Stimulated activated CD8-positive, alpha-beta memory T cell treated with anti-CD3 and anti-CD28 coated beads, Interleukin-7, amount 100 ng/mL, for 1 hour (primary cell): Measurements from ENCODE around the gene TMEM237.

Experiments used
- DNase-seq, 2 donors: peaks; one replicate each; pipeline ENCODE4 v3.0.0-alpha.2; 2020; ENCODE audit warnings: low read depth in 2 of 2

TMEM237 gene

DNA sequence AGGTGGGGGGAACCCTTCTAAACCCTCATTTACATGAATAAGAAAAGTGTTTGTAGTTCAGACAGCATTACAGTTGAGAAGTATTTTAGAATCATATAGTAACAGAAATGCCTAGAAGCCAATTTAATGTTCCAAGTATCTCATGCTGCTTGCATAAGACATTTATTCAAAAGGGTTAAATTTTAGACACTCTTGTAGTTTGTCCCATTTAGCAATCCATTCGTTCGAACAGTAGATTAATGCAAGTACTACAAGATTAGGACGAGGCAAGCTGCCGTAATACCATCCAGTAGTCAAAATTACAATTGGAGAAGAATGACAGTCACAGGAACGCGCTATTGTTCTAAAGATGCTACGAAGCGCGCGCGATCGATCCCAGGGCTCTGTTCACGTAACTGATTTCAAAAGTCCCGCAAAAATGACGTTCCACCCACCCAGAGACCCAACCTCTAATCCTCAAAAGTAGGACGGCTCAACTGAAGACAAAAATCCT, 1.2 kb downstream of the TMEM237 start:
- DNase-seq = no peak

DNA sequence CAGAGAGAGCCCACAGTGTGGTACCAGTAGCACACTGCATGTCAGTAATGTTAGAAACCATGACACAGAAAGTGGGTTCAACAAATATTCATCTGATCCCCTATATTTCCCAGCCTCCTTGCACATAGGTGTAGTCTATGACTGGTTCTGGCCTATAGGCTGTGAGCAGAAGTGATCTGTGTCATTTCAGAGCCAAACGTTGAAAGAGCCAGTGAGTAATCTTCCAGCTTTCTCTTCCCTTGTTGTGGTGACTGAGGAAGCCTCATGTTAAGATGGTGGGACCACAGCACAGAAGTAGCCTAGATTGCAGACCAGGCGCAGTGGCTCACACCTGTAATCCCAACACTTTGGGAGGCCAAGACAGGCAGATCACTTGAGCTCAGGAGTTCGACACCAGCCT, 4.1 kb downstream of the TMEM237 start:
- DNase-seq = no peak

DNA sequence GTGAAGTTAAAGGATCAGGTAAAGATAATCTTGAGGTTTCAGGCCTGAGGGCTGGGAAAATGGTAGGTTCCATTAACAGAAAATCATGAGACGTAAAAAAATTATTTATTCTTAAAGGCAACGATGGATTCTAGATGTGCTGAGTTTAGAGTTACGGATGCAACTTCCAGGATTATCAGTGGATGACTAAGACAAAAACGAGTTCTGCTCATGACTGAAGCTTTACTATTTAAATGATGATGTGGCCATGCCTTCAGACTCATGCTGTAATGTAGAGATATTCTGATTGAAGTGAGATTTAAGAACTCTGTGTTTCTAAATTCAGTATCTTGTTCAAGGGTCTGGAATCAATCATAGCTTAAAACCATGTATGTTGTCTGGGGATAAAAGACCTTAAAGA, 5.0 kb downstream of the TMEM237 start:
- no peak for DNase-seq

DNA sequence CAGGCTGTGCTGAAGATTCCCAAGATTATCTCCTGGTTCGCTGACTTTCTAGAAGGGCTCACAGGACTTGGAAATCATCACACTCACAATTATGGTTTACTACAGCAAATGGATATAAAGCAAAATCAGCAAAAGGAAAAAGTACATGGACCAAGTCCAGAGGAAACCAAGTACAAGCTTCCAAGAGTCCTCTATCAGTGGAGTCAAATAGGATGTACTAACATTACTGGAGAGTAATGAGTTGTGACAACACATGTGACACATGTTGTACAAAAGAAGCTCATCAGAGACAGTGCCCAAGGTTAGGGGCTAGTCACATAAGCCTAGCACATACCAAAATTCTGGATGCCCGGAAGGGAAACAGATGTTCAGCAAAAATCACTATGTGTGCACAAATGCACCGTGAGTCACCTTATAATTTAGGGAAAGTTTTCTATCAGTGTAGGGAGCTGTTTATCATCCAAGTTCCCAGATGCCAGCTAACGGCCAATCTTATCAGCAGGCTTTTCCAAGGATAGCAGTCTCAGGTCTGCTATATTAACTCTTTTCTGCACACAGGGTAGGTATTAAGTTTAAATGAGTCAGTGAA, 9.5 kb downstream of the TMEM237 start:
- no peak for DNase-seq

DNA sequence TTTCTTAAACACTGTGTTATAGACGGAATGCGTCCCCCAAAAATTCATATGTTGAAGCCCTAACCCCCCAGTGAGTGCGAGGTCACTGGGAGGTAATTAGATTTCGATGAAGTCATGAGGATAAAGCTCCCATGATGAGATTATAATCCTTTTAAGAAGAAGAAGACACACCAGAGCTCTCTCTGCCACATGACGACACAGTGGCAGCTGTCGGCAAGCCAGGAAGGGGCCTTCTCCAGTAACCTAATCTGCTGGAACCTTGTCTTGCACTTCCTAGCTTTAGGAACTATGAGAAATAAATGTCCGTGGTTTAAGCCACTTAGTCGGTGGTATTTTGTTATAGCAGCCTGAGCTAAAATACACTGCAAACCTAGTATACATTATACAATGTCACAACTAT, 12.3 kb downstream of the TMEM237 start:
- no peak for DNase-seq

DNA sequence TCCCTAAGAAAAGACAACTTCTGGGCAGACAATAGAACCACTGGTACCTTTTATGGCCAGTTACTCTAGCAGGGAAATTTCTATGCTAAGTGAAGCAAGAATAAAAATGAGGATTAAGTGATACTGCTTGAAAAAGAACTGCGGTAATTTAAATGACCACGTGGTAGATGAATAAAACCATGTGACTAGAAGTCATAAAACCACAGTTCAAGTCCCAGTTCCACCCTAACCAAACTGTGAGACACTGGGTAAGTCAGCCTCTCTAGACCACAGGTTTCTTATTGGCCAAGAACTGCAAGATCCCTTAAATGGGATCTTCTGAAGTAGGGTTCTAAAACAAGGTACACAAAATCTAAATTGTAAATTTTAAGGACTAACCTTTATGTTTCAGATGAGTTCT, 12.7 kb downstream of the TMEM237 start:
- no peak for DNase-seq

DNA sequence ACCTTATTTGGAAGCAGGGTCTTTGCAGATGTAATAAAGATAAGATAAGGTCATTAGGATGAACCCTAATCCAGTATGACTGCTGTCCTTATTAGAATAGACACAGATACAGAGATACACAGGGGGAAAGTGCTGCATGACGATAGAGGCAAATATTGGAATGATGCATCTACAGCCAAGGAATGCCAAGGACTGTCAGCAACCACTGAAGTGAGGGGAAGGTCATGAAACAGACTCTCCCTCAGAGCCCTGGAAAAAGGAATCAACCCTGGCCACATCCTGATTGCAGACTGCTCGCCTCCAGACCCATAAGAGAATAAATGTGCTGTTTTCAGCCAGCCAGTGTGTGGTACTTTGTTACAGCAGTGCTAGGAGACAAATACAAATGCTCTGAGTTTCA, 14.8 kb downstream of the TMEM237 start:
- DNase-seq = no peak

DNA sequence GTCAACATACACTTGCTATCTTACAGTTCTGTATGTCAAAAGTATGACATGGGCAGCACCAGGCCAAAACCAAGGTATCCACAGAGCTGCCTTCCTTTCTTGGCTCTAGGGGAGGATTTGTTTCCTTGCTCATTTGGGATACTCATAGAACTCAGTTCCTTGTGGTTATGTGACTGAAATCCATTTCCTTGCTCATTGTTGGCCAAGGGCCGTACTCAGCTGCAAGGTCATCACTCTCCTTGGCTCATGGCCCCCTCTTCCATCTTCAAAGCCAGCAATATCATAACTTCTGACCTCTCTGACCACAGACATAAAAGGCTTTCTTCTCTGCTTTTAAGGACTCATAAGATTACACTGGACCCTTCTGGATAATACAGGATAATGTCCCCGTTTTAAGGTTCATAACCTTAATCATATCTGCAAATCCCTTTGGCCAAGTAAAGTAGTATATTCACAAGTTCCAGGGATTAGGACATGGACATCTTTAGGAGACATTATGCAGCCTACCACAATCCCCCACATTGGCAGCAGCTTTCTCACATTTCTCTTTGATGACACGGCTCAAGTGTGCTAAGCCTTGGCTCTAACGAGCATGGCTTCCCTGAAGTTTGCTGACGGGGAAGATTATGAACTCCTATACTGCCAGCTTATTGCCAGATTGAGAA, 20.9 kb downstream of the TMEM237 start:
- DNase-seq = no peak

DNA sequence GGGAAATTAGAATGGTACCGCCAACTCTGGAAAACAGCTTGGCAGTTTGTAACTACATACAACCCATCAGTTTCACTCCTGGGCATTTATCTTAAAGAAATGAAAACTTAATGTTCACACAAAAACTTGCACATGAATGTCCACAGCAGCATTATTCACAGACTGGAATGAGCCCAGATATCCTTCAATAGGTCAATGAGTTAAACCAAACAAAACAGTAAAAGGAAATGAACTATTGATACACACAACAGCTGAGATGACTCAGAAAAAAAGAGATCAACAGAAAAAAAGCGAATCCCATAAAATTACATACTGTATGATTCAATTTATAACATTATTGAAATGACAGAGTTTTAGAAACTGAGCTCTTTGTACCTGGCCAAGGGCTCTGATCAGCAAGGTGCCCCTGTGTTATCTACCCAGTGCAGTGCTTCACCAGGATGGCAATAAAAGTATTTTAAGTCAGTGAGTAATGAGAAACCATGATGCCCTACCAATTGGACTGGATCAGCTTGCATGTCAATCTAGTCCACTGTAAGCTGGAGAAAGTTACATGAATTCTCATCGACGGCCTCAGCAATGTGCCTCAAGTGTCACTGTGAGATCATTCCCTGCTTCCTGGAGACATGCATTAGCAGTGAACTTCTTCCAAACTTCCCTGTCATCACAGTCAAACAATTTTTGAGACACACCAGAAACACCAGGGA, 21.9 kb downstream of the TMEM237 start:
- DNase-seq = no peak

DNA sequence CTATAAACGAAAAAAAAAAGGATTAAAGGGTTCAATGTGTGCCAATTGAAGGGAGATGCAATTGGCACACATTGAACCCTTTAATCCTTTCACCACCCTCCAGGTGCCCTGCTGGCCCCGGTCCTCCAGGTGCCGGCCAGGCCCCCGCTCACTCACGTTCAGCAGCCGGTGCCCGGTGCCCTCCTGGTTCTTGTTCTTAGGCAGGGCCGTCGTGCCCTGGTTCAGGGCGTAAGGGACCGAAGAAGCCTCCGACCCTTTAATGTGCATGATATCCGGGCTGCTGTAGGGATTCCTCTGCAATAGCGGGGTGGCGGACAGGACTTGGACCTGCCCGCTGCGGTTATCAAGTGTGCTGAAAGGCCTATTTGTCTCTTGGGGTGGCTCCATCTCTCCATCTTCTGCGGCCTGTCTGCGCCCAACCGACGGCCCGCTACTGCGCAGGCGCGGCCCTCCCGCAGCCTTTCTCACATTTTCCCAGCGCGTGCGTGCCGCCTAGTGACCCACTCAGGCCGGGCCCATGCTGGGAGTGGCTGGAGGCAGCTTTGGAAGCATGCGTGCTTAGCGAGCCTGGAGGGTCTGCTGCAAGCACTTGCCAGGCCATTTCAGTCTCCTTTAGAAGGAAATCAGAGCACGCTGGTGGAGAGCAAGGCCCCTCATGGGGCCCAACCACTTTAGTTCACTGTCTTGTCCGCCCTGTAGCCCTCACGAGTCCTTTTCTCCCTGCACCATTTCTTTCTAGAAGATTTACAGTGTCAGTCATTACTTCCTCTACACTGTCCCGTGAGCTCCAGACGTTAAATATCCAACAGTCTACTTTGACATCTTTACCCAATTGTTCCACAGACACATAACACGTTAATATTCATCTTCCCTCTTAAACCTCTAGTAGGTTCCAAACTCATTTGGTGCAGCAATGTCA, 24.3 kb downstream of the TMEM237 start:
- no peak for DNase-seq

DNA sequence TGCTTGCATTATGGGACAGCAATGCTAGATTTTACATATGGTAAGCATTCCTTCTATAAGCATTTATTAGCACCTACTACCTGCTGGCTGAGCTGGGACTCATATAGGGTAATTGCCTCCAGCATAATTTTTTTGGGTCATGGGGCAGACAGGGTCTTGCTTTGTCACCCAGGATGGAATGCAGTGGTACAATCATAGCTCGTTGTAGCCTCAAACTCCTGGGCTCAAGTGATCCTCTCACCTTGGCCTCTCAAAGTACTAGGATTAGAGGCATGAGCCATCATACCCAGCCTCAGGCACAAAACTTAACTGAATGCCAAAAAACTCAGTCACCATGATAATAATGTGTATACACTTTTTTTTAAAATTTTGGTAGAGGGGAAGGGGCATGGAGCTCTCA, 35.3 kb downstream of the TMEM237 start:
- no peak for DNase-seq

DNA sequence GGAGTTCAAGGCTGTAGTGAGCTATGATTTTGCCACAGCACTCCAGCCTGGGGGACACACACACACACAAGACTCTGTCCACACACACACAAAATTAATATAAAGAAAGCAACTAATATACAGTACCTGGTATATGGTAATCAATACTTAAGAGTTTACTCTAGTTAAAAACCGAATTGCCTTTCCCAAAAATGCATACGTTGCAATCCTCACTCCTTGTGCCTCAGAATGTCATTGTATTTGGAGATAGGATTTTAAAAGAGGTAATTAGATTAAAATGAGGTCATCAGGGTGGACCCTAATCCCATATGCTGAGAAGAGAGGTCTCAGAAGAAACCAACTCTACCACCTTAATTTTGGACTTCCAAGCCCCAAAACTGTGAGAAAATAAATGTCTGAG, 35.7 kb downstream of the TMEM237 start:
- DNase-seq = no peak

DNA sequence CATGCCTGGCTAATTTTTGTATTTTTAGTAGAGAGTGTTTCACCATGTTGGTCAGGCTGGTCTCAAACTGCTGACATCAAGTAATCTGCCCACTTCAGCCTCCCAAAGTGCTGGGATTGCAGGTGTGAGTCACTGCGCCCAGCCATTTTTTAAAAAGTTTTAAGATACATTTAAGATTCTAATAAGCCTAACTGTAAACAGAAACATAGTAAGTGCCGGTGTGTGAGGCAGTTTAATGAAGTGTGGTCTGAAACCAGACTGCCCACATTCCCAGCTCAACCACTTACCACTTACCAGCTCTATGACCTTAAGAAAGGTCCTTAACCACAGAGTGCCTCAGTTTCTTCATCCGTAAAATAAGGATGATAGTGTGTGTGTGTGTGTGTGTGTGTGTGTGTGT, 42.4 kb downstream of the TMEM237 start:
- DNase-seq = no peak

DNA sequence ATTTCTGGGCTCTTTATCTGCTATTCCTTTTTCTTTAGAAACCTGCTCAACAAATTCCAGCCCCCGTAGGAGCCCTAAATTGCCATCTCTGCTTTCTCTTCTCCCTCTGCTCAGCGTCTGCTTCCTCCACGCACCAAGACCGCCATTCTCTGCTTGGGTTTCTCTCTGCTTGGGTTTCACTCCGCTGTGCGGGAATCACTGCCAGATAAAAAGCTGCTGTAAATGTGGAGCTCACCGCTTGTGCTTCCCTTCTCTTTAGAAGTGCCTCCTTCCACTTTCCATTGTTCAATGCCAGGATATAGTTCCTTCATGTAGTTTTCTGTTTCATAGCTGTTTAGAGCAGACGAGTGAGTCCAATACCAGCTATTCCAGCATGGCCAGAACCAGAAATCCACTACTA, 45.9 kb downstream of the TMEM237 start:
- DNase-seq = no peak

DNA sequence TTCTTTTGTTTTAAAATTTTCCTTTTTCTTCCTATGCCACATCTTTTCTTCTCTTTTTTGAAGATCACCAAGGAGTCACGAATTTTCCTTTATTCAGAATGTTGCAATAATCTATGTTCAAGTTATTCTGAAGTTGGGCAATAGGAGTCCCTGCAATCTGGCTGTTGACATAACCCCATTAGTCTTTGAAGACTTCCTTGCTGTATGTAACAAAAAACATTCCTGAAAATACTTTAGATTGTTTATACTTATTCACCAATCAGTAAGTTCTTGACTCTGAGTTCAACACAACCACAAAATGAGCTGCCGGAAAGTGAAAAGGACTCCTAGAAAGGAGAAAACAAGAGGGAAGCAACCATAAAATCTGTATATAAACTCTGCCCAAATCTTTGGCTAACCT, 62.8 kb downstream of the TMEM237 start:
- DNase-seq = no peak

DNA sequence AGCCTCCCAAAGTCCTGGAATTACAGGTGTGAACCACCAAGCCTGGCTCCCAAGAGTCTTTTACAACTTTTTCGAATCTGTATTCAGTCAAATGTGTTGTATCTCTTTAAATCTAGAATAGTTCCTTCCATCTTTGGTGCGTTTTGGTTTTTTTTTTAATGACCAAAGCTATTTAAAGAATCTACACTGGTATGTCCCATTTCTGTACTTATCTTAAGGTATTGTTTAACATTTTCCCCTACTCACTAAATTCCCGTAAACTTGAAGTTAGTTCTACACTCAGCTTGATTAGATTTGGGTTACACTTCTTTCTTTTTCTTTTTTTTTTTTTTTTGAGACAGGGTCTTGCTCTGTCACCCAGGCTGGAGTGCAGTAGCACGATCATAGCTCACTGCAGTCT, 63.8 kb downstream of the TMEM237 start:
- no peak for DNase-seq

DNA sequence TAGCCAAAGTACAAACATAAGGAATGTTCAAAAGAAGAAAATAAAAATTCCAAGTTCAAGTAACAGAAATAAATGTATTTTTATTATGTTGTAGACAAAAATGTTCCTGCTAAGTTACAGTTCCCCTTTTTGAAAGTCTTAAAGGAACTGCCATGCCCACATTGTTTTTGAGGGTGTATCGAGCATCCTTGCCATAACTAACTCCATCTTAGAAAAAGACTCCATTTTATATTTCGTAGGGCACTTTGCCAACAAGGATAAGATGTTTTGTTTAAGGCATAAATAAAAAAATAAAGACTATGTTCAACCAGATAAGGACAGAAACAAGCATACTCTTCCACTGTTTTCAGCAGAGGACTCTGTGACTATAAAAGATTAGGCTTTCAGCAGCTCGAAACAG, 67.3 kb downstream of the TMEM237 start:
- no peak for DNase-seq

DNA sequence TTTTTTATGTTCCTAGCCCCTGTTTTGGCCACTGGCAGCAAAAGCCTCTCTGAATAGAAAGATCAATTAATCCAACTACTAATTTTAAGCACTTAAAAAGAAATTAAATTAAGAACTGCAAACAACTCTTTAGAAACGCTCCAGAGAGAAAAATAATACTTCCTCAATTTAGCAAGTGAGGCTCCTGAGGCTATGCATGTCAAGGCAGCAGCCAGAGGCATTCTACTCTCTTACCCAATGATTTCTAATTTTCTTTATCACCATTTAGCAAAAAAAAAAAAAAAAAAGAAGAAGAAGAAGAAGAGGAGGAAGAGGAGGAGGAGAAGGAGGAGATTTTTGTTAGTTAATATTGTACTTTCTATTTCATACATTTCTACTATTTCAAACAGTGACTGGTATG, 68.5 kb downstream of the TMEM237 start:
- DNase-seq = no peak

DNA sequence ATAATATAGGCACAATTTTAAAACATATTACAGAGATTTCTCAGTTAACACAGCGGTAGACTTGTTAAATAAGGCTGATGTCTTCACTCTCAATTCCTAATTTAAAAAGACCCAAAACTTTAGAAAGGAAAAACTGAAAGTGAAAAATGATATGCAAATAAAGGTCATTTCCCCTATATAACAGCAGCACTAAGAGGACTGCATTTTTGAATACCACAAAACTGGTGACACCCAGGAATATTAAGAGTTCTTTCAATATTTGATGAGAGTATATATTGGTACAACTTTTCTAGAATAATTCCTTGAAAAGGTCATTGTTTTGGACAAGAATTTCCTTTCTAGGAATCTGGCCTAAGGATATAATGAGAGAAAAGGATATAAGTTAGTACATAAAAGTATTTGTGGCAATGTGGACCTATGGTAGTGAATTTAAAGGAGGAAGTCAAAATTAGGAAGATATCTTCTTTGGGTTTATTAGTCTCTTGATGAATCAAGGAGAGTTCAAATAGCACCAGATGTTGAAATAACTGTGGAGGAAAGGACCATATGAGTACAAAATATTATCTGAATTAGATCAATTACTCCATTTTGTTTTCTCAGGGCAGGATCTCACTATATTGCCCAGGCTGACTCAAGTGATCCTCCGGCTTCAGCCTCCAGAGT, 70.3 kb downstream of the TMEM237 start:
- DNase-seq = no peak
